ENCODE data around the gene EYA4.

GRCh38 chr6:133243723-133244305, 2.7 kb downstream of the EYA4 start:
- TF ChIP-seq CTCF (IDR thresholded peaks at IDR 0.05; ENCODE audit: extremely low read depth in 1 of 2, insufficient read depth in 1 of 2, low read depth in 1 of 2, low read length in 2 of 2) (no peak), POLR2A (IDR thresholded peaks at IDR 0.05; ENCODE audit: low read depth, low read length) (no peak), MAX (IDR thresholded peaks at IDR 0.05; ENCODE audit: insufficient read depth, insufficient read length) (no peak), FOS (IDR thresholded peaks at IDR 0.05; ENCODE audit: borderline replicate concordance, insufficient read depth, low read length) (no peak), MYC (IDR thresholded peaks at IDR 0.05; ENCODE audit: low read depth, low read length) (no peak), POLR2AphosphoS5 (IDR thresholded peaks at IDR 0.05; ENCODE audit: insufficient read depth, low read depth, low read length) (no peak), EZH2 (IDR thresholded peaks at IDR 0.05; ENCODE audit: borderline replicate concordance, low read depth, low read length, severe bottlenecking) (no peak)
